AG09319 (cell line): ENCODE data around the gene ZNF813.

ENCODE experiments used
- DNase-seq: peaks from one replicate; pipeline ENCODE4 v3.0.0-alpha.2; 2010; ENCODE audit warnings: low read depth; ENCODE audit errors: extremely low read depth
- CTCF ChIP-seq: IDR thresholded peaks from 2 replicates; pipeline ENCODE4 v1.5.1; 2011; ENCODE audit warnings: low read depth, mild to moderate bottlenecking, inconsistent platforms, low read length, moderate library complexity

The ZNF813 gene

GRCh38 chr19:53530622-53531021 lies 63.1 kb downstream of the ZNF813 start:
- no peak for TF ChIP-seq CTCF
- DNase-seq, result no peak

DNA sequence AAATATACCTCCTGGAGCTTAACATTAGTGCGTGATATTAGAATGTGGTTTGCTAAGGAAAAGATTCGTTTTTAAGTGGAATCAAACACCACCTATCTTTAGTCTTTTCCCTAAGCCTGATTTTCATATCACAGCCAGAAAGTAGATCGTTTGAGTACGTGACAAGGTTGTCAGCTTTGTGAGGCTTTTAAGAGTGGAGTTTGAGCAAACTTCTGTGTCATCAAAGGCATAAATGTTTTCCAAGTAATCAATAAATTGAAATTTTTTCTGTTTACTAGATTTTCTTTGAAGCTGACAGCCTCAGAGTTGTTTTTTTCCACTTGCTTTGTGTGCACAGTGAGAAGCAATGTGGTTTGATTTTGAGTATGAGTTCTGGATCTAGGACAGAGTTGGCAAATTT lies 63.9 kb downstream of the ZNF813 start:
- no peak for TF ChIP-seq CTCF
- DNase-seq, result no peak

DNA sequence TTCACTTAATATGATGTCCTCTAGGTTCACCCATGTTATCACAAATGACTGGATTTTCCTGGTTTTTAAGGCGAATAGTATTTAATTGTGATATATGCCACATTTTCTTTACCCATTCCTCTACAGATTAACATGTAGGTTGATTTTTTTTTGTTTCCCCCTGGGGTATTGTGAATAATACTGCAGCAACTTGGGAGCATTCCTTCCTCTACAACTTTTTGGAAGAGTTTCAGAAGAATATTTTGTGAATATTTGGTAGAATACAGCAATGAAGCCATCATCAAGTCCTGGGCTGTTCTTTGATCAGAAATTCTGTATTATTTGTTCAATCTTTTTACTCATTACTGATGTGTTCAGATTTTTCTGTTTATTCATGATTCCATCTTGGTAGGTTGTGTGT lies 64.8 kb downstream of the ZNF813 start:
- no peak for TF ChIP-seq CTCF
- no peak for DNase-seq

GRCh38 chr19:53536225-53536548 lies 68.7 kb downstream of the ZNF813 start:
- no peak for TF ChIP-seq CTCF
- DNase-seq, result no peak

DNA sequence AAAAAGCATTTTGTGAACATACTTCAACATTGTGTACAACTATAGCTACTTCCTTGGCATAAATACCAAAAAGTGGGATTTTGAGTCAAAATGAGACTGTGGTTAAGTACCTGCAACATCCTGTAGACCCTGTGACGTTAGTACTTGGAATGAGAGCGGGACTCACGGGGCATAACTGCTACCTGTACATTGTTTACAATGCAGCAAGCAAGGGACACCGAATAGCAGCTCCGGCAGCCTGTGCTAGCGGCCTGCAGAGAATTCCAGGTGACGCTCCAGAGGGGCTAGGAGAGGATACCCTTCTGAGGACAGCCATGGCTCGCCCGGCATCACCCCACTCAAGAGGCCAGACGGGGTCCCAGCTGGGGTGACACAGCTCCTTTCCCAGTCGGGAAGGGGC lies 69.6 kb downstream of the ZNF813 start:
- TF ChIP-seq CTCF, result no peak
- no peak for DNase-seq

DNA sequence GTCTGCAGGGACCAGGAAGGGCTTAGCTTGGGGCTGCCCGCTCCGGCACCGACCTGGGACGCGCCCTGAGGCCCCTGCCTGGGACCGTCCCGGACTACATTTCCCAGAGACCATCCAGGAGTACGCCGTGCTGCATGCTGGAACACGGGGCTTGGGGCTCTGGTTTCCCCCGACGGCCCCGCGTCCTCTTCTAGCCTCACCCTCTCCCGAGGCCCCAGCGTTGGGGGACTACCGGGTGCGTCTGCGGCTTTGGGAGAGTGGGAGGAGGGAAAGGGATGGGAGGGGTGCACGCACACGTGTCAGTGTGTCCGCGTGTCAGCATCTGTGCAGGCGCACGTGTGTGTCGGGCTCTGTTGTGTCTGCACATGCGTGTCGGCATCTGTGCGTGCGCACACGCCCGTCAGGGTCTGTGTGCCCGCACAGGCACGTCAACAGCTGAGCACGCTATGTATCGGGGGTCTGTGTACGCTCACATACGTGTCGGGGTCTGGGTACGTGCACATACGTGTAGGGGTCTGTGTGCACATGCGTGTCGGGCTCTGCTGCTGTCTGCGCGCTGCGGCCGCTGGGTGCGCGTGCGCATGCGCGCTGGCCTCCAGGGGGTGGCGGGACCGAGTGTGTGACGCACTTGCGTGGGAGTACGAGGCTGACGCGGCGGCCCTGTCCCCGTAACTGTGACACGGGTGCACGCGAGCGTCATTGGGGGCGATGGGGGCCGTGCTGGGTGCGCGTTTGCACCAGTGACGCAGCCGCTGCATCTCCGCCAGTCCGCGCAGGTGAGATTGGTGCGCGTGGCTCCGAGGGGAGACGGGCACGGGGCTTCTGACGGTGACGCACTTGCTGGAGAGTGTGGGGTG lies 70.2 kb downstream of the ZNF813 start, which contains the start of gene ZNF331:
ZNF331 (plus strand) TSS at position 625 of the 857 bp plus-strand sequence. CDS start 31,232 bp downstream, outside the sequence.
- peak; percentile 34 for DNase-seq
- peak; percentile 26 for TF ChIP-seq CTCF

- no peak for DNase-seq
These were observed 71.0 kb downstream of the ZNF813 start for GRCh38 chr19:53538378-53539109.

More at GRCh38 chr19:53538378-53539109, 71.0 kb downstream of the ZNF813 start:
- no peak for TF ChIP-seq CTCF
